ENCODE measurements around the gene ADH4. TPM values are rescaled to one million over a fixed set of nuclear protein-coding genes. Genes with fewer than 3 reads are reported as not detected.
A peak's percentile ranks its signal among the peaks of the same experiment; 100 is the strongest.

Gene ADH4
- total and polyA plus RNA-seq, 9 of the 15 experiments (the other 6 are each of a cell fraction or from before 2014, with no cell fraction given): not detected

- TF ChIP-seq SLC30A9 (CRISPR knock-in tag; IDR thresholded peaks at IDR 0.05): no peak
- peak; percentile 43; the same call in 1 of the 2 replicates for TF ChIP-seq RB1 (IDR thresholded peaks at IDR 0.05; ENCODE audit: low read depth)
- no peak for TF ChIP-seq RBM14 (IDR thresholded peaks at IDR 0.05; ENCODE audit: borderline replicate concordance, insufficient read depth, low read depth, low read length)
- TF ChIP-seq CXXC5 (CRISPR knock-in tag; IDR thresholded peaks at IDR 0.05): peak; percentile 82
- peak; percentile 46; the same call in 1 of the 2 replicates for TF ChIP-seq LEF1 (IDR thresholded peaks at IDR 0.05)
- TF ChIP-seq MTA3 (IDR thresholded peaks at IDR 0.05; ENCODE audit: borderline replicate concordance): 0 out of 2 replicates have a peak, but pooled peaks have one; percentile 27
- no peak for TF ChIP-seq KAT8 (IDR thresholded peaks at IDR 0.05; ENCODE audit: low read depth)
- TF ChIP-seq, protein P1, sequence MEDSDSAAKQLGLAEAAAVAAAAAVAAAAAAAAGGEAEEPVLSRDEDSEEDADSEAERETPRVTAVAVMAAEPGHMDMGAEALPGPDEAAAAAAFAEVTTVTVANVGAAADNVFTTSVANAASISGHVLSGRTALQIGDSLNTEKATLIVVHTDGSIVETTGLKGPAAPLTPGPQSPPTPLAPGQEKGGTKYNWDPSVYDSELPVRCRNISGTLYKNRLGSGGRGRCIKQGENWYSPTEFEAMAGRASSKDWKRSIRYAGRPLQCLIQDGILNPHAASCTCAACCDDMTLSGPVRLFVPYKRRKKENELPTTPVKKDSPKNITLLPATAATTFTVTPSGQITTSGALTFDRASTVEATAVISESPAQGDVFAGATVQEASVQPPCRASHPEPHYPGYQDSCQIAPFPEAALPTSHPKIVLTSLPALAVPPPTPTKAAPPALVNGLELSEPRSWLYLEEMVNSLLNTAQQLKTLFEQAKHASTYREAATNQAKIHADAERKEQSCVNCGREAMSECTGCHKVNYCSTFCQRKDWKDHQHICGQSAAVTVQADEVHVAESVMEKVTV (CRISPR knock-in tag; IDR thresholded peaks at IDR 0.05): no peak
- TF ChIP-seq MGA (IDR thresholded peaks at IDR 0.05): peak; percentile 59
- no peak for TF ChIP-seq BMI1 (IDR thresholded peaks at IDR 0.05; ENCODE audit: low read length)
- no peak for TF ChIP-seq DNMT1 (IDR thresholded peaks at IDR 0.05)
- no peak for TF ChIP-seq ZNF780A (CRISPR knock-in tag; IDR thresholded peaks at IDR 0.05)
- no peak for TF ChIP-seq HMGN3 (IDR thresholded peaks at IDR 0.05; ENCODE audit: borderline replicate concordance, extremely low read depth, insufficient read length, low read depth, low read length)
Measured at GRCh38 chr4:99088481-99089365, 55.4 kb downstream of the ADH4 start, which contains the start of gene ADH5 (continued).

Data from K562 (cell line).